Chondrocyte (in vitro differentiated cells): ENCODE measurements around the gene SMKR1. TPM values are rescaled to one million over a fixed set of nuclear protein-coding genes. Genes with fewer than 3 reads are reported as not detected.

Experiments used
- DNase-seq: peaks from one replicate; pipeline ENCODE4 v3.0.0; 2021; ENCODE audit warnings: mixed read lengths, low spot score
- H3K27ac Mint-ChIP-seq: one replicate; pipeline ENCODE4 v1.8.0; 2021; ENCODE audit warnings: mild to moderate bottlenecking, moderate library complexity, mixed read lengths; ENCODE audit not compliant: unreplicated experiment
- H3K27me3 Mint-ChIP-seq: 2 replicates; pipeline ENCODE4 v1.8.0; 2021; ENCODE audit warnings: low read depth, mixed read lengths
- H3K36me3 Mint-ChIP-seq: 2 replicates; pipeline ENCODE4 v1.8.0; 2021; ENCODE audit warnings: low read depth, mixed read lengths
- H3K4me1 Mint-ChIP-seq: 2 replicates; pipeline ENCODE4 v1.8.0; 2021; ENCODE audit warnings: low read depth, mild to moderate bottlenecking, mixed read lengths
- H3K4me3 Mint-ChIP-seq: one replicate; pipeline ENCODE4 v1.8.0; 2021; ENCODE audit warnings: mild to moderate bottlenecking, moderate library complexity, mixed read lengths; ENCODE audit not compliant: unreplicated experiment
- H3K9me3 Mint-ChIP-seq: 2 replicates; pipeline ENCODE4 v1.8.0; 2021; ENCODE audit warnings: low read depth, mixed read lengths
- CTCF ChIP-seq: fragments of 200-600 bp; sonication (generic); IDR thresholded peaks from 2 replicates; pipeline ENCODE4 v1.5.0; 2021; ENCODE audit warnings: antibody characterized with exemption, mild to moderate bottlenecking, moderate library complexity
- total RNA-seq: library from RNA; stranded (reverse); gene quantifications from 3 replicates; pipeline ENCODE4 v1.2.1, GENCODE V29; 2021

Gene SMKR1
- total RNA-seq, 1 donor from 2014 or later: 0.20 TPM

- no peak for DNase-seq
- no peaks in the 10 kb centered on the region for H3K36me3 Mint-ChIP-seq
- no peak overlapping the region for H3K4me3 Mint-ChIP-seq
- no peaks in the 10 kb centered on the region for H3K4me1 Mint-ChIP-seq
- peaks cover 1% of the 10 kb centered on the region for H3K27me3 Mint-ChIP-seq
- no peak overlapping the region for H3K27ac Mint-ChIP-seq
- no peak for TF ChIP-seq CTCF
- H3K9me3 Mint-ChIP-seq: no peaks in the 10 kb centered on the region
These were observed 6.3 kb upstream of the SMKR1 start for GRCh38 chr7:129495987-129496386.

- no peak overlapping the region for H3K27ac Mint-ChIP-seq
- no peaks in the 10 kb centered on the region for H3K9me3 Mint-ChIP-seq
- no peak for DNase-seq
- peaks cover 3% of the 10 kb centered on the region for H3K27me3 Mint-ChIP-seq
- no peak overlapping the region for H3K4me3 Mint-ChIP-seq
- no peak for TF ChIP-seq CTCF
- no peaks in the 10 kb centered on the region for H3K4me1 Mint-ChIP-seq
- H3K36me3 Mint-ChIP-seq: no peaks in the 10 kb centered on the region
These were observed 5.7 kb upstream of the SMKR1 start for GRCh38 chr7:129496653-129497052.

GRCh38 chr7:129497156-129497555, 5.2 kb upstream of the SMKR1 start:
- peaks cover 3% of the 10 kb centered on the region for H3K27me3 Mint-ChIP-seq
- H3K4me1 Mint-ChIP-seq: peaks cover 3% of the 10 kb centered on the region
- TF ChIP-seq CTCF: no peak
- no peaks in the 10 kb centered on the region for H3K36me3 Mint-ChIP-seq
- no peak overlapping the region for H3K4me3 Mint-ChIP-seq
- no peak overlapping the region for H3K27ac Mint-ChIP-seq
- no peaks in the 10 kb centered on the region for H3K9me3 Mint-ChIP-seq
- no peak for DNase-seq

- no peak overlapping the region for H3K4me3 Mint-ChIP-seq
- H3K4me1 Mint-ChIP-seq: peaks cover 3% of the 10 kb centered on the region
- no peak for DNase-seq
- H3K9me3 Mint-ChIP-seq: no peaks in the 10 kb centered on the region
- no peak for TF ChIP-seq CTCF
- no peaks in the 10 kb centered on the region for H3K36me3 Mint-ChIP-seq
- no peak overlapping the region for H3K27ac Mint-ChIP-seq
- peaks cover 3% of the 10 kb centered on the region for H3K27me3 Mint-ChIP-seq
These were observed 4.3 kb upstream of the SMKR1 start for GRCh38 chr7:129498021-129498420.

- Mint-ChIP-seq H3K4me3 (no peak overlapping the region), H3K9me3 (no peaks in the 10 kb centered on the region), H3K27ac (no peak overlapping the region), H3K4me1 (peaks cover 9% of the 10 kb centered on the region), H3K27me3 (peaks cover 3% of the 10 kb centered on the region), H3K36me3 (no peaks in the 10 kb centered on the region)
- DNase-seq: no peak
- TF ChIP-seq CTCF: no peak
These were observed 2.3 kb upstream of the SMKR1 start for GRCh38 chr7:129499999-129500398.
